Endodermal cell (in vitro differentiated cells): ENCODE results near the gene TBC1D32. TPM values are rescaled to one million over a fixed set of nuclear protein-coding genes. Genes with fewer than 3 reads are reported as not detected.

Source experiments
- DNase-seq: peaks from one replicate; pipeline ENCODE4 v3.0.0-alpha.2; 2017
- H3K27ac ChIP-seq: 2 replicates; pipeline ENCODE4 v1.5.1; 2013; ENCODE audit warnings: mild to moderate bottlenecking, low read depth, low read length, moderate library complexity
- H3K27me3 ChIP-seq: 2 replicates; pipeline ENCODE4 v1.6.1; 2013; ENCODE audit warnings: mild to moderate bottlenecking, low read length, moderate library complexity; ENCODE audit not compliant: insufficient read depth, control insufficient read depth, poor library complexity, severe bottlenecking
- H3K36me3 ChIP-seq: 2 replicates; pipeline ENCODE4 v1.7.0; 2013; ENCODE audit warnings: mild to moderate bottlenecking, low read length, moderate library complexity; ENCODE audit not compliant: control insufficient read depth, insufficient read depth
- H3K4me1 ChIP-seq: one replicate; pipeline ENCODE4 v1.7.0; 2013; ENCODE audit warnings: low read length; ENCODE audit not compliant: control insufficient read depth, insufficient read depth
- H3K4me3 ChIP-seq: 2 replicates; pipeline ENCODE4 v1.5.1; 2013; ENCODE audit warnings: mild to moderate bottlenecking, low read length, moderate library complexity
- H3K9ac ChIP-seq: 2 replicates; pipeline ENCODE4 v1.6.1; 2013; ENCODE audit warnings: mild to moderate bottlenecking, low read length, moderate library complexity; ENCODE audit not compliant: poor library complexity, severe bottlenecking; ENCODE audit errors: extremely low read depth
- H3K9me3 ChIP-seq: 2 replicates; pipeline ENCODE4 v1.6.1; 2013; ENCODE audit warnings: mild to moderate bottlenecking, low read length, moderate library complexity; ENCODE audit not compliant: control insufficient read depth
- H3K27ac Mint-ChIP-seq: 2 replicates; pipeline ENCODE4 v1.8.0; 2020; ENCODE audit warnings: mixed read lengths
- H3K27me3 Mint-ChIP-seq: 2 replicates; pipeline ENCODE4 v1.8.0; 2021; ENCODE audit warnings: mild to moderate bottlenecking, mixed read lengths; ENCODE audit not compliant: insufficient read depth
- H3K36me3 Mint-ChIP-seq: 2 replicates; pipeline ENCODE4 v1.8.0; 2020; ENCODE audit warnings: low read depth, mixed read lengths
- H3K4me1 Mint-ChIP-seq: 2 replicates; pipeline ENCODE4 v1.8.0; 2020; ENCODE audit warnings: mixed read lengths
- H3K4me3 Mint-ChIP-seq: 2 replicates; pipeline ENCODE4 v1.8.0; 2020; ENCODE audit warnings: mild to moderate bottlenecking, moderate library complexity, mixed read lengths
- H3K9me3 Mint-ChIP-seq: 2 replicates; pipeline ENCODE4 v1.8.0; 2020; ENCODE audit warnings: mild to moderate bottlenecking, mixed read lengths
- CTCF ChIP-seq: fragments of 200-600 bp; sonication (generic); conservative IDR thresholded peaks from 2 replicates; pipeline ENCODE4 v1.5.0; 2021; ENCODE audit warnings: antibody characterized with exemption, mild to moderate bottlenecking
- WGBS, 2 experiments: methylation state at CpG; one replicate each; pipeline versions ENCODE4 v1.1.5 to v1.1.7; 2013; ENCODE audit warnings: missing lambda C conversion rate in 2 of 2, mixed read lengths in 1 of 2; ENCODE audit not compliant: insufficient coverage in 1 of 2, insufficient read length in 1 of 2; 5-methylcytosine and 5-hydroxymethylcytosine counted together
- total RNA-seq, 2 donors: library from RNA; stranded (reverse); fragmentation: NEBNext Ultra II Directional in 1 of 2; extraction: Animal tissue kit (Norgen Biotek cat#: 25700) in 1 of 2; gene quantifications; 2 replicates in 1 of 2; 3 replicates in 1 of 2; pipeline ENCODE4 v1.2.1, GENCODE V29; 2021

TBC1D32 gene
- total RNA-seq, 2 donors from 2014 or later, result 16.5 to 21.4 TPM

GRCh38 chr6:121143476-121143875 lies 190.8 kb downstream of the TBC1D32 start:
- H3K4me3 ChIP-seq, result no peak overlapping the region
- no peak for TF ChIP-seq CTCF
- Mint-ChIP-seq H3K27ac (no peak overlapping the region), H3K4me1 (no peaks in the 10 kb centered on the region), H3K9me3 (peaks cover 26% of the 10 kb centered on the region), H3K36me3 (peaks cover 17% of the 10 kb centered on the region), H3K27me3 (no peaks in the 10 kb centered on the region), H3K4me3 (no peak overlapping the region)
- H3K27ac ChIP-seq, result no peak overlapping the region
- peaks cover 16% of the 10 kb centered on the region for H3K9me3 ChIP-seq
- H3K27me3 ChIP-seq, result no peaks in the 10 kb centered on the region
- DNase-seq, result no peak
- H3K4me1 ChIP-seq, result no peaks in the 10 kb centered on the region
- 98% methylated on average over 2 of the region's 2 CpGs; no CpG with 5 or more reads in 1 of the 2 experiments for WGBS, 2 experiments
- no peaks in the 10 kb centered on the region for H3K36me3 ChIP-seq
- no peak overlapping the region for H3K9ac ChIP-seq

- no peak overlapping the region for H3K9ac ChIP-seq
- no peaks in the 10 kb centered on the region for H3K27me3 ChIP-seq
- peaks cover 18% of the 10 kb centered on the region for H3K9me3 Mint-ChIP-seq
- no peaks in the 10 kb centered on the region for H3K36me3 ChIP-seq
- no peak overlapping the region for H3K4me3 Mint-ChIP-seq
- no peak for DNase-seq
- no peak for TF ChIP-seq CTCF
- no peaks in the 10 kb centered on the region for H3K4me1 ChIP-seq
- 96 to 97% methylated on average over 4 to 6 of the region's 6 CpGs for WGBS, 2 experiments
- H3K9me3 ChIP-seq, result peaks cover 16% of the 10 kb centered on the region
- no peak overlapping the region for H3K27ac Mint-ChIP-seq
- H3K36me3 Mint-ChIP-seq, result peaks cover 12% of the 10 kb centered on the region
- no peak overlapping the region for H3K4me3 ChIP-seq
- H3K27me3 Mint-ChIP-seq, result no peaks in the 10 kb centered on the region
- no peak overlapping the region for H3K27ac ChIP-seq
- no peaks in the 10 kb centered on the region for H3K4me1 Mint-ChIP-seq
Measured at GRCh38 chr6:121142093-121142492, 192.2 kb downstream of the TBC1D32 start.

- no peak for DNase-seq
- Mint-ChIP-seq H3K4me1 (peaks cover 10% of the 10 kb centered on the region), H3K27me3 (no peaks in the 10 kb centered on the region), H3K27ac (no peak overlapping the region), H3K4me3 (no peak overlapping the region), H3K36me3 (no peaks in the 10 kb centered on the region), H3K9me3 (no peaks in the 10 kb centered on the region)
- no peaks in the 10 kb centered on the region for H3K27me3 ChIP-seq
- H3K9me3 ChIP-seq, result no peaks in the 10 kb centered on the region
- no peak for TF ChIP-seq CTCF
- H3K27ac ChIP-seq, result no peak overlapping the region
- no peak overlapping the region for H3K4me3 ChIP-seq
- H3K4me1 ChIP-seq, result no peaks in the 10 kb centered on the region
- no peak overlapping the region for H3K9ac ChIP-seq
- no peaks in the 10 kb centered on the region for H3K36me3 ChIP-seq
Measured at GRCh38 chr6:121135425-121135824, 198.9 kb downstream of the TBC1D32 start.
